ENCODE data around the gene ERC1.

Gene ERC1

DNA sequence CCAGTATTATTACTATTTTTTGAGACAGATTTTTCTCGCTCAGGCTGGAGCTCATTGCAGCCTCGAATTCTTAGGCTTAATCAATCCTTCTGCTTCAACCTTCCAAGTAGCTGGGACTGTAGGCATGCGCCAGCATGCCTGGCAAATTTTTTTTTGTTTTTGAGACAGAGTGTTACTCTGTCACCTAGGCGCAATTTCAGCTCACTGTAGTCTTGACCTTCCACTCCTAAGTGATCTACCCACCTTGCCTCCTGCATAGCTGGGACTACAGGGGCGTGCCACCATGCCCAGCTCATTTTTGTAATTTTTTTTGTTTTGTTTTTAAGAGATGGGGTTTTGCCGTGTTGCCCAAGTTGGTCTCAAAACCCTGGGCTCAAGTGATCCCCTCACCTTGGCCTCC is 15.2 kb downstream of the ERC1 start:
- TF ChIP-seq, protein P1, sequence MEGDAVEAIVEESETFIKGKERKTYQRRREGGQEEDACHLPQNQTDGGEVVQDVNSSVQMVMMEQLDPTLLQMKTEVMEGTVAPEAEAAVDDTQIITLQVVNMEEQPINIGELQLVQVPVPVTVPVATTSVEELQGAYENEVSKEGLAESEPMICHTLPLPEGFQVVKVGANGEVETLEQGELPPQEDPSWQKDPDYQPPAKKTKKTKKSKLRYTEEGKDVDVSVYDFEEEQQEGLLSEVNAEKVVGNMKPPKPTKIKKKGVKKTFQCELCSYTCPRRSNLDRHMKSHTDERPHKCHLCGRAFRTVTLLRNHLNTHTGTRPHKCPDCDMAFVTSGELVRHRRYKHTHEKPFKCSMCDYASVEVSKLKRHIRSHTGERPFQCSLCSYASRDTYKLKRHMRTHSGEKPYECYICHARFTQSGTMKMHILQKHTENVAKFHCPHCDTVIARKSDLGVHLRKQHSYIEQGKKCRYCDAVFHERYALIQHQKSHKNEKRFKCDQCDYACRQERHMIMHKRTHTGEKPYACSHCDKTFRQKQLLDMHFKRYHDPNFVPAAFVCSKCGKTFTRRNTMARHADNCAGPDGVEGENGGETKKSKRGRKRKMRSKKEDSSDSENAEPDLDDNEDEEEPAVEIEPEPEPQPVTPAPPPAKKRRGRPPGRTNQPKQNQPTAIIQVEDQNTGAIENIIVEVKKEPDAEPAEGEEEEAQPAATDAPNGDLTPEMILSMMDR (IDR thresholded peaks at IDR 0.05; ENCODE audit: borderline replicate concordance, insufficient read depth, low read depth, low read length) = no peak
- H3K4me3 ChIP-seq (ENCODE audit: low read depth, low read length) = no peak overlapping the region

DNA sequence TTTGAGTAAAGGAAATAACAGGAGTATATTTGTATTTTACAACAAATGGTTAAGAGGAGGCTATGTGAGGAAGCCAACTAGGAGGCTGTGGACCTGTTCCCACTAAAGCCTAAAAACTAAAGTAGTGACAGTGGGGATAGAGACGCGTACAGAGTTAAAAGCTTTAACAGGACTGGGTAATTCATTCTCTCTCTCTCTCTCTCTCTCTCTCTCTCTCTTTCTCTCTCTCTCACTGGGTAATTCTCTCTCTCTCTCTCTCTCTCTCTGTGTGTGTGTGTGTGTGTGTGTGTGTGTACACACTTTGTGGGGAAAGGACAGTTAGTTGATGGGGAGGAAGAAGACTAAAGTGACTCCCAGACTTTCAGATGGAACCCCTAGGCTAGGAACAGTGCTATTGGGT is 16.3 kb downstream of the ERC1 start:
- no peak overlapping the region for H3K4me3 ChIP-seq (ENCODE audit: low read depth, low read length)
- TF ChIP-seq, protein P1 (IDR thresholded peaks at IDR 0.05; ENCODE audit: borderline replicate concordance, insufficient read depth, low read depth, low read length) = no peak

DNA sequence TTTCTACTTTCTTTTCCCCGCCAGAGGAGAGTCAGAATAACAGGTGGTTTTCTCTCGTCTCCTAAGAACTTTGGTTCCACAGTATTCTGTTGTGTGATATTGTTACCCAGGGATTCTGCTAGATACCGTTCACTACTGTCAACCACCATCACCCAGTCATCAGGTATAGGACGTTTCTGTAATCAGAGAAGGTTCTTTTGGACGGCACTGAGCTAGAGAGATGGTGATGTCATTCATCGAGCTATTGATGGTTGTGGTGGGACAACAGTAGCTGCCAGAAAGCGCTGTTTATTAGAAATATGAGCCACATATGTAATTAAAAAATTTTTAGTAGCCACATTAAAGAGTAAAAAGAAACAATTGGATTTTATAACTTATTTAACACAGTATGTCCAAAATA is 17.0 kb downstream of the ERC1 start:
- TF ChIP-seq, protein P1 (IDR thresholded peaks at IDR 0.05; ENCODE audit: borderline replicate concordance, insufficient read depth, low read depth, low read length) = no peak
- H3K4me3 ChIP-seq (ENCODE audit: low read depth, low read length) = no peak overlapping the region

DNA sequence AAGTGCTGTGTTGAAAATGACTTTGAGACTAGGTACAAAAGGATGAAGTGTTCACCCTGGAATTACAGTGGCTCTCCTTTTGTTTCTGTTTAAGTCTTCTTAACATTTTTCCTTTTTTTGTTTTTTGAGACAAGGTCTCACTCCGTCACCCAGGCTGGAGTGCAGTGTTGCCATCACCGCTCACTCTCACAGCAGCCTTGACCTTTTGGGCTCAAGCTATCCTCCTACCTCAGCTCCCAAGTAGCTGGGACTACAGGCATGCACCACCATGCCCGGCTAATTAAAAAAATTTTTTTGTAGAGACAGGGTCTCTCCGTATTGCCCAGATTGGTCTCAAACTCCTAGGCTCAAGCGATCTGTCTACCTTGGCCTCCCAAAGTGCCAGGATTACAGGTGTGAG is 20.1 kb downstream of the ERC1 start:
- no peak overlapping the region for H3K4me3 ChIP-seq (ENCODE audit: low read depth, low read length)
- TF ChIP-seq, protein P1 (IDR thresholded peaks at IDR 0.05; ENCODE audit: borderline replicate concordance, insufficient read depth, low read depth, low read length) = no peak

DNA sequence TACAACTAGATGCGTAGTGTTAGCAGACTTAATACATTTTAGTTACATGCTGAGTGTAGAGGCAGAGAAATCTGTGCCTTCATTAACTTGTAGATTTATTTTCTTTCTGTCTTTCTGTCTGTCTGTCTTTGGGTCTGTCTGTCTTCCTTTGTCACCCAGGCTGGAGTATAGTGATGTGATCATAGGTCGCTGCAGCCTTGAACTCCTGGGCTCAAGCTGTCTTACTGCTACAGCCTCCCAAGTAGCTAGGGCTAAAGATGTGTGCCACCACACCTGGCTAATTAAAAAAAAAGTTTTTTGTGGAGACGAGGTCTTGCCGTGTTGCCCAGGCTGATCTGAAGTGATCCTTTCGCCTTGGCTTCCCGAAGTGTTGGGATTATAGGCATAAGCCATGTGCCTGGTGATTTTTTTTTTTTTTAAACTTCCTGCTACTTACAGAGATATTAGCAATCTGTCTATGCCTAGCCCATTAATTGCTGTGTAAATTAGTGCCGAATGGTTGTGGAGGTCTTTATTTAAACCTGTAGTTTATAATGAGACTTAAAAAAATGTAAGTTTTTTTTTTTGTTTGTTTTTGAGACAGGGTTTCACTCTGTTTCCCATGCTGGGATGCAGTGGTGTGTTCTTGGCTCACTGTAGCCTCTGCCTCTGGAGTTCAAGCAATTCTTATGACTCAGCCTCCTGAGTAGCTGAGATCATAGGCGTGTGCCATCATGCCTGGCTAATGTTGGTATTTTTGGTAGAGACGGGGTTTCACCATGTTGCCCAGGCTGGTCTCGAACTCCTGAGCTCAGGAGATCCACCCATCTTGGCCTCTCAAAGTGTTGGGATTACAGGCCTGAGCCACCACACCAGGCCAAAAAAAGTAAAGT is 22.8 kb downstream of the ERC1 start:
- TF ChIP-seq, protein P1 (IDR thresholded peaks at IDR 0.05; ENCODE audit: borderline replicate concordance, insufficient read depth, low read depth, low read length) = no peak
- no peak overlapping the region for H3K4me3 ChIP-seq (ENCODE audit: low read depth, low read length)

DNA sequence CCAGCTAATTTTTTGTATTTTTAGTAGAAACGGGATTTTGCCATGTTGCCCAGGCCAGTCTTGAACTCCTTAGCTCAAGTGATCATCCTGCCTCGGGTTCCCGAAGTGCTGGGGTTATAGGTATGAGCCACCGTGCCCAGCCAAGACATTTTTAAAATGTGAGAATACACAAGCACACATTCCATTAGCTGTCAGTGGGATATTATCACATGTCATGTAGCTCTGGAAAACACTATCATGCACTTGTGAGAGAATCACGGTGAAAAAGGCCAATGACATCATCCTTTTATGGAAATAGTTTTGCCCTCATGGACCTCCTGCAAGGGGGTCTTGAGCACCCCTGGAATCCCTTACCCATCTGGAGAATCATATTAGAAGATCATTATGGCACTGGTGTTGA is 28.3 kb downstream of the ERC1 start:
- H3K4me3 ChIP-seq (ENCODE audit: low read depth, low read length) = no peak overlapping the region
- TF ChIP-seq, protein P1 (IDR thresholded peaks at IDR 0.05; ENCODE audit: borderline replicate concordance, insufficient read depth, low read depth, low read length) = no peak

DNA sequence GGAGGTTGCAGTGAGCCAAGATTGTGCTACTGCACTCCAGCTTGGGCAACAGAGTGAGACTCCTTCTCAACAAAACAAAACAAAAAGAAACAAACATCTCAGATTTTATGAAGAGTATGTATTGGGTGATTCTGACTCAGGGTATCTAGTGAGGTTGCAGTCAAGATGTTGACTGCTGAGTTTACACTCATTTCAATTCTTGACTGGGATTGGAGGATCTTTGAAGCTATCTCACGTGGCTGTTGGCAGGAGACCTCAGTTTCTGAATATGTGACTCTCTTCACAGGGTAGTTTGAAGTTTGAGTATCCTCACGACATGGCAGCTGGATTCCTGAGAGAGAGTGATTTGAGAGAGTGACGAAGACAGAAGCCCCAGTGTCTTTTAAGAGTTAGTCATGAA is 29.4 kb downstream of the ERC1 start:
- H3K4me3 ChIP-seq (ENCODE audit: low read depth, low read length) = no peak overlapping the region
- TF ChIP-seq, protein P1 (IDR thresholded peaks at IDR 0.05; ENCODE audit: borderline replicate concordance, insufficient read depth, low read depth, low read length) = no peak

Data from GM12875 (cell line).